ENCODE results near the gene THSD7B.

DNA sequence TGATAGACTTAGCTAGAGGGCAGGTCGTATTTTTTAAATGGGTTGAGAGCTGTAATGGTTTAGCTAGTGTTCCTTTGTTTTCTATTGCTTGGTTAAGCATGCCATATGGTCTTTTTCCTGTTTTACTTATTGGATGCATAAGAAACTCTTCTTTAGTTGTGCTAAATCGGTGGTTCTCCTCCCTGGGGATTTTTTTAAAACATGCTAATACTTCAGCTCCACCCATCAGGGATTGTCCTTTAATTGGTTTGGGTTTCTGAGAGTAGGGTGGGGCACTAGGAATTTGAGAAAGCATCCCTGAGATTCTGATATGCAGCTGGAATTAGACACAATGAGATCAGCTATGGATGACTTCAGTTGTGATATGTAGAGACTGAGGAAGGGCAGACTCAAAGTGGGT, 497.2 kb downstream of the THSD7B start:
- TF ChIP-seq, protein P1, sequence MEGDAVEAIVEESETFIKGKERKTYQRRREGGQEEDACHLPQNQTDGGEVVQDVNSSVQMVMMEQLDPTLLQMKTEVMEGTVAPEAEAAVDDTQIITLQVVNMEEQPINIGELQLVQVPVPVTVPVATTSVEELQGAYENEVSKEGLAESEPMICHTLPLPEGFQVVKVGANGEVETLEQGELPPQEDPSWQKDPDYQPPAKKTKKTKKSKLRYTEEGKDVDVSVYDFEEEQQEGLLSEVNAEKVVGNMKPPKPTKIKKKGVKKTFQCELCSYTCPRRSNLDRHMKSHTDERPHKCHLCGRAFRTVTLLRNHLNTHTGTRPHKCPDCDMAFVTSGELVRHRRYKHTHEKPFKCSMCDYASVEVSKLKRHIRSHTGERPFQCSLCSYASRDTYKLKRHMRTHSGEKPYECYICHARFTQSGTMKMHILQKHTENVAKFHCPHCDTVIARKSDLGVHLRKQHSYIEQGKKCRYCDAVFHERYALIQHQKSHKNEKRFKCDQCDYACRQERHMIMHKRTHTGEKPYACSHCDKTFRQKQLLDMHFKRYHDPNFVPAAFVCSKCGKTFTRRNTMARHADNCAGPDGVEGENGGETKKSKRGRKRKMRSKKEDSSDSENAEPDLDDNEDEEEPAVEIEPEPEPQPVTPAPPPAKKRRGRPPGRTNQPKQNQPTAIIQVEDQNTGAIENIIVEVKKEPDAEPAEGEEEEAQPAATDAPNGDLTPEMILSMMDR (IDR thresholded peaks at IDR 0.05; ENCODE audit: low read length) = no peak
- no peak for TF ChIP-seq EZH2 (IDR thresholded peaks at IDR 0.05; ENCODE audit: borderline replicate concordance, low read length)
